ENCODE data around the gene TREM1.

Gene TREM1

DNA sequence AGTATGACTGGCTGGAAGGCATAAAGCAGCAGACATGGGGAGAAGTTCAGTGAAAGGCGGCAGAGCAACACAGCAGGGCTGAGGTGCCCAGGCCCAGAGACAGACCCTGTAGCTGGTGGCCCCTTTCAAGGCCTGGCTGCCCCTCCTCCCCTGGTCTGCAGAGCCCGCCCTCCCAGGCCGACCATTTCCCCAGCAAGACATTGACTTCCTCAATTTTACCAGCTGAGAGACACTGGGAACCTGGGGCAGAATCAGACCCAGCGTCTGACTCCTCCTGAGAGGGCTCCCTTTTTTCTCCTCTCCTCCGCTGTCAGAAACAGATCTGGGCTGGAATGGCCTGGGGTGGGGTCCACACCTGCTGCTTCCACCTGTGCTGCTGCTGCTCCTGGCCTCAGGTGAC is 58.4 kb downstream of the TREM1 start, which contains the start of gene TREML4:
Gene TREML4, plus strand, starts transcription at position 254 of the 400 bp plus-strand sequence. Its CDS starts 79 bp downstream, at position 333.
- Mint-ChIP-seq H3K9me3 (no peaks in the 10 kb centered on the region), H3K4me3 (no peak within 1 kb of the TSS), H3K27me3 (peaks cover 8% of the 10 kb centered on the region), H3K27ac (no peak within 1 kb of the TSS), H3K4me1 (ENCODE audit: low read depth) (no peaks in the 10 kb centered on the region), H3K36me3 (ENCODE audit: low read depth) (no peaks in the 10 kb centered on the region)
- no peak for DNase-seq

DNA sequence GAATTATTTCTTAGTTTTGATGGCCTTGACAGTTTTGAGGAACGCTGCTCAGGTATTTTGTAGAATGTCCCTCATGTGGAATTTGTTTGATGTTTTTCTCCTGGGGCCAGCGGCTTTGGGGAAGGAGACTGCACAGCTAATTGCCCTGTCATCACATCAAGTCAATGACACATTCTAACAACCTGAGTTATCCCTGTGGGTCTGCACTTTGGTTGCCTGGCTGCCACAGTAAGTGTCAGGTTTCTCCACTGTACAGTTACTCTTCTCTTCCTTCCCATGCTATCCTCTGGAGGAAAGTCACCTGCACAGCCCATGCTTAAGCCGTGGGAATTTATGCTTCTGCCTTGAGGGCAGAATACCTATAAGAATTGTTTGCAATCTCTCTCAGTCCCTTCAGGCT is 59.7 kb downstream of the TREM1 start:
- Mint-ChIP-seq H3K4me3 (no peak overlapping the region), H3K27ac (no peak overlapping the region), H3K36me3 (ENCODE audit: low read depth) (no peaks in the 10 kb centered on the region), H3K4me1 (ENCODE audit: low read depth) (no peaks in the 10 kb centered on the region), H3K9me3 (no peaks in the 10 kb centered on the region), H3K27me3 (peaks cover 8% of the 10 kb centered on the region)
- no peak for DNase-seq

GRCh38 chr6:41224800-41225199 is 61.7 kb downstream of the TREM1 start:
- H3K36me3 Mint-ChIP-seq (ENCODE audit: low read depth), result no peaks in the 10 kb centered on the region
- no peak for DNase-seq
- no peak overlapping the region for H3K4me3 Mint-ChIP-seq
- no peaks in the 10 kb centered on the region for H3K4me1 Mint-ChIP-seq (ENCODE audit: low read depth)
- H3K9me3 Mint-ChIP-seq, result peaks cover 7% of the 10 kb centered on the region
- H3K27ac Mint-ChIP-seq, result no peak overlapping the region
- peaks cover 8% of the 10 kb centered on the region for H3K27me3 Mint-ChIP-seq

Data from activated T-cell treated with anti-CD3 and anti-CD28 coated beads, Interleukin-2, amount 50 U/mL, for 24 hours (primary cell).